Measurements from ENCODE around the gene KLHL35.

Gene KLHL35

DNA sequence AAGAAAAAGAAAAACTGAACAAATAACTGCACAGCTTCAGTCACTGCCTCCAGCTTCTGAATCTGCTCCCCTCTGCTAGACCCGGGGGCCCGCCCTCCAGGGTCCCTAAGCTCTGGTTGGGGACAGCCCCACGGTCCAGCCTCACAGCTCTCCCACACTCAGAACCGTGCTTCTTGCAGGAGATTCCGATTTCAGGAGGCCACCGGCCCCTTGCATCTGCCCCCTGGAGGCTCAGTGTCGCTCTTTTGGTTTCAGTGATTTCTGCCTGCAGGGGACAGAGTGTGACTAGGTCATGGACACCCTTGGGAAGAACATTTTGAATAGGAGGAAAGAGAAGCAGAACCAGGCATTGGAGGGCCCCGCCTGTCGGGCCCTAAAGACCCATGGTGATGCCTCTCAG, 56.8 kb downstream of the KLHL35 start:
- Histone ChIP-seq H3K27ac (ENCODE audit: insufficient read depth, low read depth, low read length, poor library complexity, severe bottlenecking) (no peak overlapping the region), H3K4me1 (ENCODE audit: control insufficient read depth, insufficient read depth, low read length) (no peaks in the 10 kb centered on the region), H3K9me3 (ENCODE audit: control insufficient read depth, low read length) (no peaks in the 10 kb centered on the region), H3K36me3 (ENCODE audit: control insufficient read depth, insufficient read depth, low read length) (no peaks in the 10 kb centered on the region), H3K4me3 (ENCODE audit: insufficient read depth, low read depth, low read length) (no peak overlapping the region), H3K27me3 (ENCODE audit: control insufficient read depth, insufficient read depth, low read length, poor library complexity, severe bottlenecking) (no peaks in the 10 kb centered on the region)
- WGBS, 2 experiments: 78 to 80% methylated on average over 9 of the region's 9 CpGs

DNA sequence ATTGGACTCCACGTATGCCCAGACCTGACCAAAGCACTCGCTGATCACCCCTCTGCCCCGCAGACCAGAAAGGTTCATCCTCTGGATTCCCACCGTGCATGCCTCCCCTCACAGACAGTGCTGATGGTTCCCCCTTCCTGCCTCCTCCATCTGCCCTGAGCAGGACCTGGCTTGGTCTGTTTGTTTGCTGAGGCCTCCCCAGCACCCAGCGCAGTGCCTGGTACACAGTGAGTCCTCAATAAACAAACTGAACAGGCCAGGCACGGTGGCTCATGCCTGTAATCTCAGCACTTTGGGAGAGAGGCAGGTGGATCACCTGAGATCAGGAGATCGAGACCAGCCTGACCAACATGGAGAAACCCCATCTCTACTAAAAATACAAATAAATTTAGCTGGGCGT, 57.4 kb downstream of the KLHL35 start:
- Histone ChIP-seq H3K4me3 (ENCODE audit: insufficient read depth, low read depth, low read length) (no peak overlapping the region), H3K9me3 (ENCODE audit: control insufficient read depth, low read length) (no peaks in the 10 kb centered on the region), H3K27me3 (ENCODE audit: control insufficient read depth, insufficient read depth, low read length, poor library complexity, severe bottlenecking) (no peaks in the 10 kb centered on the region), H3K4me1 (ENCODE audit: control insufficient read depth, insufficient read depth, low read length) (no peaks in the 10 kb centered on the region), H3K36me3 (ENCODE audit: control insufficient read depth, insufficient read depth, low read length) (no peaks in the 10 kb centered on the region), H3K27ac (ENCODE audit: insufficient read depth, low read depth, low read length, poor library complexity, severe bottlenecking) (no peak overlapping the region)
- WGBS, 2 experiments: 92 to 93% methylated on average over 8 of the region's 8 CpGs

DNA sequence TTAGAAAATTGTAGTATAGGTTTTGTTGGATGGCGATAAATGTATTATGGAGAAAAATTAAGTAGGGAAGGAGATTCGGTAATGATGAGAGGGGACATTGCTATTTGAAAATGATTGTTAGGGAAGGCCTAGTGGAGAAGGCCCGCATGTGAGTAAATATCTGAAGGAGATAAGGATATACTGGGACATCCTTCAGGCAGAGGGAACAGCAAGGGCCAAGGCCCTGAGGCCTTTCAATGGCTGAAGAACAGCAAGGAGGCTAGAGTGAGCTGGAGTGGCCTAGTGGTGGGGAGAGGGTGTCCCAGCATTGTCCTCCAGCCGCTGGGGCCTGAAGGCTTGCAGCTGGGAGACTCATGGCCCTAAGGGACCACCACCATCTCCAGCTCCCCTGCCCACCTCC, 58.4 kb downstream of the KLHL35 start:
- Histone ChIP-seq H3K27ac (ENCODE audit: insufficient read depth, low read depth, low read length, poor library complexity, severe bottlenecking) (no peak overlapping the region), H3K9me3 (ENCODE audit: control insufficient read depth, low read length) (no peaks in the 10 kb centered on the region), H3K36me3 (ENCODE audit: control insufficient read depth, insufficient read depth, low read length) (no peaks in the 10 kb centered on the region), H3K27me3 (ENCODE audit: control insufficient read depth, insufficient read depth, low read length, poor library complexity, severe bottlenecking) (no peaks in the 10 kb centered on the region), H3K4me3 (ENCODE audit: insufficient read depth, low read depth, low read length) (no peak overlapping the region), H3K4me1 (ENCODE audit: control insufficient read depth, insufficient read depth, low read length) (no peaks in the 10 kb centered on the region)
- WGBS, 2 experiments: 93 to 97% methylated on average over 4 of the region's 4 CpGs

DNA sequence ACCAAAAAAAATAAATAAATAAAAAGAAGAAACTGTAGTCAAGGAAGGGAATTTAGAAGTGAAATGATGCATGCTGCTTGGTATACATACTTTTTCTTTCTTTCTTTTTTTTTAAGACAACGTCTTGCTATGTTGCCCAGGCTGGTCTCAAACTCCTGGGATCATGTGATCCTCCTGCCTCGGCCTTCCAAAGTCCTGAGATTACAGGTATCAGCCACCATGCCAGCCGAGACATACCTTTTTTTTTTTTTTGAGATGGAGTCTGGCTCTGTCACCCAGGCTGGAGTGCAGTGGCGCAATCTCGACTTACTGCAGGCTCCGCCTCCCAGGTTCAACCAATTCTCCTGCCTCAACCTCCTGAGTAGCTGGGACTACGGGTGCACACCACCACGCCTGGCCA, 59.8 kb downstream of the KLHL35 start:
- no peaks in the 10 kb centered on the region for H3K4me1 ChIP-seq (ENCODE audit: control insufficient read depth, insufficient read depth, low read length)
- no peaks in the 10 kb centered on the region for H3K27me3 ChIP-seq (ENCODE audit: control insufficient read depth, insufficient read depth, low read length, poor library complexity, severe bottlenecking)
- H3K4me3 ChIP-seq (ENCODE audit: insufficient read depth, low read depth, low read length): no peak overlapping the region
- no peaks in the 10 kb centered on the region for H3K36me3 ChIP-seq (ENCODE audit: control insufficient read depth, insufficient read depth, low read length)
- H3K9me3 ChIP-seq (ENCODE audit: control insufficient read depth, low read length): no peaks in the 10 kb centered on the region
- H3K27ac ChIP-seq (ENCODE audit: insufficient read depth, low read depth, low read length, poor library complexity, severe bottlenecking): no peak overlapping the region
- WGBS, 2 experiments: 90 to 92% methylated on average over 8 of the region's 8 CpGs
